ENCODE data around the gene SH3TC1.

The SH3TC1 gene

GRCh38 chr4:8203052-8203401 is 3.9 kb downstream of the SH3TC1 start:
- Histone ChIP-seq H3K27ac (no peak overlapping the region), H3K27me3 (peaks cover 77% of the 10 kb centered on the region), H3K36me3 (no peaks in the 10 kb centered on the region), H3K4me1 (ENCODE audit: control insufficient read depth in 1 of 2, insufficient read depth in 1 of 2, low read depth in 1 of 2, low read length in 1 of 2) (peaks cover 43 to 56% of the 10 kb centered on the region in 2 experiments), H3K9me3 (no peaks in the 10 kb centered on the region), H3K4me3 (ENCODE audit: low read depth in 1 of 2, low read length in 1 of 2) (no peak overlapping the region)
- TF ChIP-seq CTCF (IDR thresholded peaks at IDR 0.05): no peak

- Histone ChIP-seq H3K27ac (no peak overlapping the region), H3K36me3 (no peaks in the 10 kb centered on the region), H3K4me1 (ENCODE audit: control insufficient read depth in 1 of 2, insufficient read depth in 1 of 2, low read depth in 1 of 2, low read length in 1 of 2) (peaks cover 37 to 48% of the 10 kb centered on the region in 2 experiments), H3K27me3 (peaks cover 77% of the 10 kb centered on the region), H3K4me3 (ENCODE audit: low read depth in 1 of 2, low read length in 1 of 2) (no peak overlapping the region), H3K9me3 (no peaks in the 10 kb centered on the region)
- TF ChIP-seq CTCF (IDR thresholded peaks at IDR 0.05): no peak
Observed at GRCh38 chr4:8203817-8204216, 4.7 kb downstream of the SH3TC1 start.

GRCh38 chr4:8204576-8205227 is 5.6 kb downstream of the SH3TC1 start:
- no peak overlapping the region for H3K4me3 ChIP-seq (ENCODE audit: low read depth in 1 of 2, low read length in 1 of 2)
- H3K27me3 ChIP-seq: peaks cover 71% of the 10 kb centered on the region
- TF ChIP-seq CTCF (IDR thresholded peaks at IDR 0.05): no peak
- no peaks in the 10 kb centered on the region for H3K9me3 ChIP-seq
- H3K36me3 ChIP-seq: no peaks in the 10 kb centered on the region
- H3K27ac ChIP-seq: no peak overlapping the region
- peaks cover 30 to 39% of the 10 kb centered on the region in 2 experiments for H3K4me1 ChIP-seq (ENCODE audit: control insufficient read depth in 1 of 2, insufficient read depth in 1 of 2, low read depth in 1 of 2, low read length in 1 of 2)

- H3K27ac ChIP-seq: no peak overlapping the region
Observed at GRCh38 chr4:8205241-8205707, 6.2 kb downstream of the SH3TC1 start.

GRCh38 chr4:8205749-8206611 is 6.9 kb downstream of the SH3TC1 start:
- Histone ChIP-seq H3K4me3 (ENCODE audit: low read depth in 1 of 2, low read length in 1 of 2) (no peak overlapping the region), H3K27me3 (peaks cover 58% of the 10 kb centered on the region), H3K27ac (no peak overlapping the region), H3K9me3 (no peaks in the 10 kb centered on the region), H3K4me1 (ENCODE audit: control insufficient read depth in 1 of 2, insufficient read depth in 1 of 2, low read depth in 1 of 2, low read length in 1 of 2) (peaks cover 17 to 27% of the 10 kb centered on the region in 2 experiments), H3K36me3 (no peaks in the 10 kb centered on the region)
- no peak for TF ChIP-seq CTCF (IDR thresholded peaks at IDR 0.05)

More at GRCh38 chr4:8205241-8205707, 6.2 kb downstream of the SH3TC1 start:
- no peak for TF ChIP-seq CTCF (IDR thresholded peaks at IDR 0.05)
- Histone ChIP-seq H3K9me3 (no peaks in the 10 kb centered on the region), H3K4me1 (ENCODE audit: control insufficient read depth in 1 of 2, insufficient read depth in 1 of 2, low read depth in 1 of 2, low read length in 1 of 2) (peaks cover 24 to 34% of the 10 kb centered on the region in 2 experiments), H3K4me3 (ENCODE audit: low read depth in 1 of 2, low read length in 1 of 2) (no peak overlapping the region), H3K27me3 (peaks cover 65% of the 10 kb centered on the region), H3K36me3 (no peaks in the 10 kb centered on the region)
